ENCODE data around the gene AGBL1.

DNA sequence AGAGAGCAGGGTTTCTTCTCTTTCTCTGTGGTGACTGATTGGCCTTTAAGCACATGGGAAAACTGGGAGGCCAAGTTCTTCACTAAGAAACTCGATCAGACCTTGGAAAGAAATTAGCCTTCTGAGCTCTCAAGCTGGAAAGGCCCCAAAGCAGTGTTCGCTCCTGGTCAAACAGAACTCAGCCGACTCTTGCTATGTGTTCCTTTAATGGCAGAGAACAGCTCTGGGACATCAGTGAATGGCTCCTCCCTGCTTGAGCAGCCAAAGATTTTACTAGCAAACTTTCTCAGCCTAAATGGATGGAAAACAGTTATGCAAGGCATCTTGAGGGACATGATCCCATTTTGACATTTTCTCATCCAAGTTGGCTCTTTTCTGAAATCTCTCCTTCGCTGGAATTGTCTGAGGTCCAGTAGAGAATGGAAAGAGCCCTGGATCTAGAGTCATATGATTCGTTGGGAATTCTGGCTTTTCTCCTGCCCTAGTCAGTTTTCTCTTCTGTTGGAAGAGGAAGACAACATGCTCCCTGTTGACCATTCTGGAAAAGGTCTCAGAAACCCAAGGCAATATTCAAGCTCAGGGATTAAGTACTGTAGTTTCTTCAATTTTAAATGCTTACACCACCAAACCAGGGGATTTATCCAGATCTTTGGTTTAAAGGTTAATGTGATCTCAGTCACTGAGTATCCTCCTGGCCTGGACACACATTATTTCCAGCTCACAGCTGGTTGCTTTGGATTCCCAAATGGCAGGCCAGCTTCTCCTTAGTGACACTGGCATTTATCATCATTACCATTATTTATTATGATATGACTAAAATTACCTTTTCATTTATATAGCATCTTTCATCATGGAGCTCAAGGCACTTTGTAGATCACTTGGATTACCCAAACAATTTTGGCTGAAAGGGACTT is 319.6 kb downstream of the AGBL1 start:
- TF ChIP-seq CTCF (IDR thresholded peaks at IDR 0.05; ENCODE audit: insufficient read depth, low read depth, low read length) (no peak), EZH2 (IDR thresholded peaks at IDR 0.05; ENCODE audit: insufficient read depth, low read length) (no peak)
